Suppressor macrophage treated with lipopolysaccharide for 4 hours (primary cell): ENCODE results near the gene EVC.

Experiments
- DNase-seq: peaks from one replicate; pipeline ENCODE4 v3.0.0-alpha.2; 2020

Gene EVC

DNA sequence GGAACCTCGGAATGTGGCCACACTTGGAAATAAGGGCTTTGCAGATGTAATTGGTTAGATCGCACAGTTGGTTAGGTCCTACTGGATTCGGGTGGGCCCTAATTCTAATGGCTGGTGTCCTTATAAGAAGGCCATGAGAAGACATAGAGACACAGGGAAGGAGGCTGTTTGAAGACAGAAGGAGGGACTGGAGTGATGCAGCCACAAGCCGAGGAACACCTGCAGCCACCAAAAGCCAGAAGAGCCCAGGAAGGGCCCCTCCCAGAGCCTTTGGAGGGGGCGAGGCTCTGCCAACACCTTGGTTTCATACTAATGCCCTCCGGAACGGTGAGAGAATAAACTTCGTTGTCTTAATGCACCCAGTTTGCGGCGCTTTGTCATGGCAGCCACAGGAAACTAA, 47.0 kb downstream of the EVC start:
- DNase-seq: no peak

DNA sequence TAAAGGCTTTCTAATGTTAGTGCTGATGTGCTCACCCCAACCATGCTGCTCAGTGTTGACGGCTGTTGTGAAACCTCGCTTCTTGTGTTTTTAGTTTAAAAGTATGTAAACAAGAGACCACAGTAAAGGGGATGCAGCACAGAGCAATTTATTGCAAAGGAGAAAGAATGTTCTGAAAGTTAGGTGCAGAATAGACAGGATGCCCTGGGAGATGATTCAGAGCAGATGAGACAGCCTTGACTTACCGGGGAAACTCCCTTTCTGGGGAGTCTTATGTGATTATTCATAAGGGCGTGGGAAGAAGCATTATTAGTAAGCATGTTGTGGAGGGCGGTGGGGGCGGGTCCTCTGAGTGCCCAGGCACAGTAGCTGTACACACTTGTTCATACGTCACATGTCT, 47.7 kb downstream of the EVC start:
- peak; percentile 79 for DNase-seq

DNA sequence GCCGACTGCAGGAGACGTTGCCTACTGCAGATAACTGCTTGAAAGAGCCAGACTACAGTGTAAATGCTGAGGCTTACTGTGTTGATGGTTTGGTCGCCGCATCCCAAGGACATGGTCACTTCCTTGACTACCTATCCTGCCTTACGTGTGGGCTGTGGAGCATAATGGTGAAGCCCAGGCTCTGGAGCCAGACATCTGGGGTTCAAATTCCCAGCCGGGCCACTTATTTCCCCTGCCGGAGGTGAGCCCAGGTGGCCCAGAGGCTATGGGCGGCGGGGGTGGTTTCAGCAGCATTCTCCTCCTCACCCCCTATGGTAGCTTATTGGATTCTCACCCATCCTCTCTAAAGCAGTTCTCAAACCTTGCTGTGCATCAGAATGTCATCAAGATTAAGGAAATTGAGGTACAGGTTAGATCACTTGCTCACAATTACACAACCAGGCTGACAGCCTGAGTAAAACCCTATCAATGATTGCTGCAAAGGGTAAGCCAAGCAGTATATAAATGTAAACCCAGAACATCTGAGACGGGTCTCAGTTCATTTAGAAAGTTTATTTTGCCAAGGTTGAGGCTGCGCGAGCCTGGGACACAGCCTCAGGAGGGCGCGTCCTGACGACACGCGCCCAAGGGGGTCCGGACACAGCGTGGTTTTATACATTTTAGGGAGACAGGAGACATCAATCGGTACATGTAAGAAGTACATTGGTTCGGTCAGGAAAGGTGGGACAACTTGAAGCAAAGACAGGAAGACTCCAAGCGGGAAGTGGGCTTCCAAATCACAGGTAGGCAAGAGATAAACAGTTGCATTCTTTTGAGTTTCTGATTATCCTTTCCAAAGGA, 48.5 kb downstream of the EVC start:
- no peak for DNase-seq

DNA sequence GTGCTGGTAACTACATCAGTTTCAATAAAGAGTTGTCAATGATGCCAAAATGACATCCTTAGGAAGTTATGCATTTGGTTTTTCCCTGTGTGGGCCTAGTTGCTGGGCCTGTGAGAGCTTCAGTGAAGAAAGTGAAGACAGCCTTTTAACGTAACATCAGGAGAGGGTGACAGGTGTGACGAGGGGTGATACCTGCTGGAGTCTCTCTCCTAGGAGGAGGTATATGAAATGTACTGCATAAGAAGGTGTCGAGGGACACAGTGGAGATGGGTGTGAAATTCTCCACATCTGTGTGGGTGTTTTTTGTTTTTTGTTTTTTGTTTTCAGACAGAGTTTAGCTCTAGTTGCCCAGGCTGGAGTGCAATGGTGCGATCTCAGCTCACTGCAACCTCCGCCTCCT, 49.2 kb downstream of the EVC start:
- no peak for DNase-seq

DNA sequence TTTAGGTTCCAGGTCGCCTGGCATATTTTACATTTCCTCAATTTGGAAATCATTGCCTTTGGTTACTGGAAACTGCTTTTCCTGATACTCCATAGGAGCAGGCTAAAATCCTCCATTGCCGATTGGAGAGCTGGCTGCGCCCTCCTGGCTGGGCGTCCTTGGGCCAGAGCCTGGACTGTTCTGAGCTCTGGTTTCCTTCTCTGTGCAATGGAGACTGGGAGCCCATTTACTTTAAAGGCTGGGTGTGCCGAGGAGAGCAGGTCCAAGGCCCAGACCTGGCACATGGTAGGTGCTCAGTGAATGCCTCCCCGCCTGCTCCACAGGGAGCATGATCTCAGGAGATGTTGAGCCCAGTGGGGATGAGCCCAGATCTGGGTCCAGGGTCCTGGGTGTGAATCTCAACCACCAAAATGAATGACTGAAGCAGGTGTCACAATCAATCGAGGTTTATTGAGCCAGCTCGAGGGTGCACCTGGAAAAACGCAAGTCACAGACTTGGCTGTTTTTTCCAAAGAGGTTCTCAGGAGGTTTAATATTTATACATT, 50.0 kb downstream of the EVC start:
- DNase-seq: no peak

DNA sequence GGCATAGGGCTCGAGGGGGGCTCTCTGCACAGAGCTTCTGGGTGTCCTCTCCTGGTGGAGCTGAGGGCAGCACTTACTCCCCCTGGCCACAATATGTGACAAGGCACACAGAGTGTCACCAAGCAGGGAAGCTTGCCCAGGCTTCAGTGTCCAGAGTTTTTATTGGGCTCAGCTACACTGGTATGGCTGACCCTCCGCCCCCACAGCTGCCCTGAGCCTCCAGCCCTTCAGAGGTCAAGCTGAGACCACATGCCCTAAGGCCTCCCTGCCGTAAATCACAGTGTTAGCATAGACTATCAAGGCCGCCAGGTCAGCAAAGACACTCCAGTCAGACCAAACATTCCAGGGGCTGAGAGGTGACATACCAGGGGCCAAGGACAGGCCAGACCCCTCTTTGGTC, 59.0 kb downstream of the EVC start:
- DNase-seq: no peak

DNA sequence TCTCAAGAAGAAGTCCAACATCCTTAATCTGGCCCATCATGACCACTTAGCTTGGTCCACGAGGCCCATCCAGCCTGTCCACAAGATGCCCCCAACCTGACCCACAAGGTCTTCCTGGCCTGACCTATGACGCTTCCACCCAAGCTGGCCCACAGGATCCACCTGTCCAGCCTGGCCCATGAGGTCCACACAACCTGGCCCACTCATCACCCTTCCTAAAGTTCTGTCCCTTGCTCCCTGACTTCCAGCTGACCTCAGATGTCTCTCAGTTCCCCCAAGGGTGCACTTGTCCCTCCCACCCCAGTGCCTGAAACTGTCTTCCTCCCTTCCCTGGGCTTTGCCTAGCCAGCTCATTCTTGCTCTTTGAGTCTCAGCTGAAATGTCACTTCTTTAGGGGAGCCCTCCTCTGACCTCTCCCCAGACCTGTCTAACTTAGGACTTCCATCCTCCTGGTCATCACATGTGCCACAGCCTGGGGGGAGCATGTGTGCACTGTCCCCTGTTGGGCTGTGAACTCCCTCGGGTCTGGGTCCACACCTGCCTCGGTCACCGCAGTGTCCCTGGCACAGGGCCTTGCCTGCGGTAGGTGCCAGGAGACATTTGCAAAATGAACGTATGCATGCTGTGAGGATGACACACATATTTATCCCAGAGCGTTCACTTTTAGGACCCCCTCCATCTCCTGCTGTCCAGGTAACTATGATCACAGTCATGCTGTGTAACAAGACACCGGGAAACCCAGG, 61.7 kb downstream of the EVC start:
- DNase-seq: no peak

DNA sequence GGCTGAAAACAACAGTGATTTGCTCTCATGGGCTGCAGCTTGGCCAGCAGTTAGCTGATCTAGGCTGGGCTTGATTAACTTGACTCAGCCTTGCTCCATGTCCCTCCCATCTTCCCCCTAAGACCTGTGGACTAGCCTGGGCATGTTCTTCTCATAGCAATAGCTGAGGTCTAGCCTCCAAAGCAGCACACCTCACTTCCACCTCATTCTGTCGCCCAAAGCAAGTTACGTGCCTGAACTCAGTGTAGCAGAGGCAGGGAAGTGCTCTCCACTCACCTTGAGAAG, 62.2 kb downstream of the EVC start:
- DNase-seq: no peak

DNA sequence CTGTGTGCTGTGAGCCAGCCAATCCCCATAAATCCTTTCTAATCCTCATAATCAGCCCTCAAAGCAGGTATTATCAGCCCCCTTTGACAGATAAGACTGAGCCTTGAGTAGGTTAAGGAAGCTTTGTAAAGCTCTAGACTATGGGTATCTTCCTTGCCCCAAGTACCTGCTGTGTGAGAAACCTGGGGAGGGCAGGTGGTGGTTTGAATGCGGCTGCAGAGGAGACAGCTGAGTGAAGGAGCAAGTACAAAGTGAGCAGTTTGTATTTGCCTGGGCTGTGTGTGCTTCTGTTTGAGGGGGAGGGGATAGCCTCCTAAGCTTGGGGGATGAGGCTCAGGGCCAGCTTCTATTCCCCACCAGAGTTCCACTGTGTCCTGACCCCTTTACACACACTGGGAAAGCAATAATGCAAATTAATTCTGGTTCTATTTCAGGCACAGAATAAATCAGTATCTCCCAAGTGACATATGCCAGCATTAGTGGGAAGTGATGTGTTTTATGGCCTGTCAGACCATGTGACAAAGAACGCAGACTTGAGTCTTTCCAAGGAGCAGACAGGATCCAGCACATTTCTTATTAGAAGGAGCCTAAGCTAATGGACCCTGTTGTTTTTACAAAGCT, 63.5 kb downstream of the EVC start:
- no peak for DNase-seq

DNA sequence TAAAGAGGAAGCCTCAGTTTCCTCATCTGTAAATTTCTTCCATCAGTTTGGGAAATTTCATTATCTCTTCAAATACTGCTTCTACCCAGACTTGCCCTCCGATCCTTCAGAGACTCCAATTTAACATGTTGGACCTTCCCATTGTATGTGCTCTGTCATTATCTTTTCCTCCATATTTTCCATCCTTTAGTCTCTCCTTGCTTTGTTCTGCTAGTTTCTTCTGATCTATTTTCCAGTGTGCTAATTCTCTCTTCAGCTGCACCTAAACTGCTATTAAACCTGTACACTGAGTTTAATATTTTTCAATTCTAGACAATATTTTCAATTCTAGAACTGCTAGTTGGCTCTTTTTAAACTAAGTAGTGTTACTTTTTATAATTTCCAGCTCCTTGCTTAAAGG, 65.5 kb downstream of the EVC start:
- DNase-seq: no peak

DNA sequence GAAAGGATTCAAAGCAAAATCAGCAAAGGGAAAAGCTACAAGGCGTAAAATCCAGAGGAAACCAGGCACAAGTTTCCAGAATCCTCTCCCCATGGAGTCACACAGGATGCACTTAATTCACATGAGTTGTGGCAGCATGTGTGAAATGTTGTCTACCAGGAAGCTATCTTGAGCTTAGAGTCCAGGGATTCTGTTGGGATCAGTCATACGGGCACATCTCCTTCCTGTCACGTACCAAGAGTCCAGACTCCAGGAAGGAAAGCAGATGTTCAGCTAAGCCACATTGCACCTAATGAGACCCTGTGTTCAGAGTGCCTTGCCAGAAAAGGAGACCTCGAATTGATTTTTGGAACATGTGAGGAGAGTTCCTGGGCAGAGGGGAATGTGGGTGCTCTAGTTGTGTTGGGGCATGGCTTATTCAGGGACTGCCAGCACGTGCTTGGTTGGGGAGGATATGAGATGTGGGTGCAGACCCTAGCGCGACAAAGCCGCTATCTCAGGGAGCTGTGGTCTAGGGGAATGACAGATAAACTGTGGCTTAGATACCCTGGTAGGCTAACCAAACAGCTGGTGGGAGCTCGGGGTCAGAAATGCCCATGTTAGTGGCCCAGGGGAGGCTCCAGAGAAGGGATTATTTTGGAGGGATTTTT, 70.0 kb downstream of the EVC start:
- DNase-seq: no peak

DNA sequence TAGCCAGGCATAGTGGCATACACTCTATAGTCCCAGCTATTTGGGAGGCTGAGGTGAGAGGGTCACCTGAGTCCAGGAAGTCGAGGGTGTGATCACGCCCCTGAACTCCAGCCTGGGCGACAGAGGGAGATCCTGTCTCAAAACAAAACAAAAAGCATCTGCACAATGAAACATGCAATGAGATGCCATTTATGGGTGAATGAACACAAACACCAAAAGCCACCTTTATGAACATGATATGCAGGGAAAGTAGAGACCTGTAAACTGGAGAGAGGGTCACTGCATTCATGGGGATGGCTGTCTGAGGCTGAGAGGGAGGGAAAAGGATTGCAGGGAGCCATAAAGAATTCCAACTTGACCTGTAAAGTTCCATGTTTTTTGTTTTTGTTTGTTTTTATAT, 70.7 kb downstream of the EVC start:
- no peak for DNase-seq

DNA sequence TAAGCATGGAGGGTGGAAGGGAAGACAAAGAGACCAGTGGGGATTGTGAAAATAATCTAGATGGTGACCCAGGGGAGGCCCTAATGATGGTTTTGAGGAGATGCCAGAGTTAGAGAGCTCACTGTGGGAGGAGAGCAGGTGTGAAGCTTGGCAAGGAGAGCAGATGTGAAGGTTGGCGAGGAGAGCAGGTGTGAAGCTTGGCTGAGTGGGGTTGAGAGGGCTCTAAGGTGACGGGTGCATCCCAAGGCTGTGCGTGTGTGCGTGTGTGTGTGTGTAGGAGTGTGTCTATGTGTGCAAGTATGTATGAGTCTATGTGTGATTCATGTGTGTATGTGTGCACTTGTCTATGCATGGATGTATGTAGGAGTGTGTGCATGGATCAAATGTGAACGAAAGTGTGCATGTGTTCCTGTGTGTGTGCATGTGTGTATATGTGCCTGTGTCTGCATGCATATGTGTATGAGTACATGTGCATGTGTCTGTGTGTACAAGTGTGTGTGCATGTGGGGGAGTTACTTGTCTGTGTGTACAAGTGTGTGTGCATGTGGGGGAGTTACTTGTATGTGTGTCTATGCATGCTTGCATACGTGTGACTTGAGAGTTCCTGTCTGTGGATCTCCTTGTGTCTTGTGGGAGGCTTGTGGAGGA, 72.0 kb downstream of the EVC start:
- DNase-seq: no peak

DNA sequence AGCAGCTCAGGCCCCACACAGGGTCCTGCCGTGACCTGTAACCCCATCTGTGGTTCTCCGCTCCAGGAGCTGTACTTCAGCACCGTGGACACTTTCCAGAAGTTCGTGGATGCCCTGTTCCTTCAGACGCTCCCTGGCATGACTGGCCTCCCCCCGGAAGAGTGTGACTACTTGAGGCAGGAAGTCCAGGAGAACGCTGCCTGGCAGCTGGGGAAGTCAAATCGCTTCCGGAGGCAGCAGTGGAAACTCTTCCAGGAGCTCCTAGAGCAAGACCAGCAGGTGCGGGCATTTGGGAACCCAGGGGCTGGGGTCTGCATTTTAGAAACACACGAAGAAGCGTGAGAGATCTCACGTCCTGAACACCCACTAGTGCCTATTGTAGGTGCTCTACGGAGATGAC, 72.5 kb downstream of the EVC start:
- no peak for DNase-seq

DNA sequence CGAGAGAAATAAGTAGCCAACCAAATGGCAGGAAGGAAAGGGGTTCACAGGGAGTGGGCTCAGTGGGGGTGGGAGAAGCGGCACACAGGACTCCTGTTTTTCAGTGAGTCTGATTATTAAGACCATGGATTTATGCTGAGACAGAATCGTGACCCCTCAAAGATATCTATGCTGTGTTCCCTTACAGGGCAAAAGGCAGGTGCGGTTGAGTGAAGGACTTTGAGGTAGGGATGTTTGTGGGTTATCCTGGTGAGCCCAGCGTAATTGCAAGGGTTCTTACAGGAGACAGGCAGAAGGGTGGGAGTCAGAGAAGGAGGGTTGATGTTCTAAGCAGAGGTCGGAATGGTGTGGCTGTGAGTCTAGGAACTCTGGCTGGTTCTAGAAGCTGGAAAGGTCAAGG, 73.0 kb downstream of the EVC start:
- DNase-seq: no peak

DNA sequence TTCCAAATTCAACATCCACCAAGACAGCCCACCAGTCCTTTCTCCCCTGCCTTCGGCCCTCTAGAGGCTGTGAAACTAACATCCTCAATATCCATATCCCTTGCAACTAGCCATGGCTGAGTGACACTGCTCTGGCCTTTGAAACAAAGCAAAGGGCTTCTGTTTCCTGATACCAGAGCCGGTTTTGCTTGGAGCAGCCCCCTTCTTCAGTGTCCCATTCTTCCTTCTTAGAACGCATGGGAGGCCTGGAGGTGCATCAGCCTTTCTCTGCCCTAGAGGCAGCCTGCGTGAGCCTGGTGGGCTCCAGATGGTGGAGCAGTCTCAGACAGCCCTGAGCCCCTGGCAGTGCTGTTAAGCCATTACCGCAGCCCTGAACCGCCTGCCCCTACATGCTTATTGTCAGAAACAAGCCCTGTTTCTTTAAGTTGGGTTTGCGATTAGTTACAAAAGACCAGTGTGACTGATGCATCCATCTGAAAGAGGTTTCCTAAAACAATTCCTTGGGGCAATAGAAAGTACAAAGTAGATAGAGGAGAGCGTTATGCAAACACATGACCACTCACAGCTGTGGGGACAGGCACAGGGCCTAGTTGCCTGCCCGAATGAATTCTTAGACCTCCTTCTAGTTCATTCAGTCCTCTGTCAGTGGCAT, 74.1 kb downstream of the EVC start:
- DNase-seq: no peak

DNA sequence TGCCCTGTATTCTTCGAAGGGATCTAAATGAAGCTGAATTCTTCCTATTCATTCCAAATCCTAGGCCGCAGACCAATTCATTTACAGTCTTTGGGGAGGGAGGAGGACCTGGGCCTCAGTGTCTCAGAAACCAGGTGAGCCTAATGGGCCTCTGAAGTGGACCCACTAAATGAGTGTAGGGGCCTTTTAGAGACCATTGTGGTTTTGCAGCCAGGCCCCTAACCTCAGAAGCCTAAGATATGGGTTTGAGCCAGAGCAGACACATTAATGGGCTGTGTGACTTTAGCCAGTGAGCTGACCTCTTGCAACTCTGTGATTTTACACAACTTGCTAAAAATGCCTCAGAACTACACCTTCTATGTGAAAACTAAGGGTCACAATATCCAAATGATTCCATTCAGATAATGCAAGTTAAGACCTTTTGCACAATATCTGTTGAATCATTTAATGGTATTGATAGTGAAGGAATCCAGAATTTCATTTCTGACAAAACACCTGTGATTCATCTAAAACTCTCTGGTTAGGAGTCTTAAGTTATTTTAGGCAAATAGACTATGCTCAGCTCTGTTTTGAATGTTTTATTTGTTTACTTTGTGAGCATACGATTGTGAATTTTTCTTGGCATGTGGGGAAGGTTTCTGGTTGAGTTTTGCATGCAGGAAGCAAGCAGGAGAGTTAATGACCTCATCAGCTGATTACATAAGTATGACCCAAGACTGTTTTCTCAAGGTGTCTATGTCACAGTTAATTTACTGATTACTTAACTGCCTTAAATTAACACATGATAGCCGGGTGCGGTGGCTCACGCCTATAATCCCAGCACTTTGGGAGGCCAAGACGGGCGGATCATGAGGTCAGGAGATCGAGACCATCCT, 75.0 kb downstream of the EVC start:
- DNase-seq: no peak

DNA sequence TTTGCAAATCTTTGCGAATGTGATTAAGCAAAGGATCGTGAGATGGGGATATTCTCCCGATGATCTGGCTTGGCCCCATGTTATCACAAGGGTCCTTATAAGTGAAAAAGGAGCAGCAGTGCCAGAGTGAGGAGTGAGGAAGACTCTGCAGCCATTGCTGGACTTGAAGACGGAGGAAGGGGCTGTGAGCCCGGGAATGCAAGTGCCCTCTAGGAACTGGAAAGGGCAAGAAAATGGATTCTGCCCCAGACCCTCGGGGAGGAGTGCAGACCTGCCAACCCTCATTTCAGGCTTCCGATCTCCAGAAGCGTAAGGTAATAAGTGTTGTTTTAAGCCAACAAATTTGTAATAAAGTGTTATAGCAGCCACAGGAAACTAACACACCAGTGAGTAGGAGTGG, 76.3 kb downstream of the EVC start:
- DNase-seq: no peak

DNA sequence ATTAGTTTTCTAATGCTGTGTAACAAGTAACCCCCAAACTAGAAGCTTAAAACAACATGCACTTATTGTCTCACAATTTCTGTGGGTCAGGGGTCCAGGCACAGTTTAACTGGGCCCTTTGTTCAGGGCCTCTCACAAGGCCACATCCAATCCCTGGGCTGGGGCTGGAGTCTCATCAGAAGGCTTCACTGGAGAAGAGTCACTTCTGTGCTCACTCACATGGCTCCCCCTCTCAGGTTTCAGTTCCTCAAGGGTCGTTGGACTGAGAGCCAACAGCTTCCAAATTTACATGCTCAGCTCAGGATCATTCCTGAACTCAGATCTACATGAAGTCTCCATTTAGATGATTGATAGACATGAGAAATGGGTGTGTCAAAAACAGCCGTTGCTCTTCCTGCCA, 77.1 kb downstream of the EVC start:
- DNase-seq: peak; percentile 12

DNA sequence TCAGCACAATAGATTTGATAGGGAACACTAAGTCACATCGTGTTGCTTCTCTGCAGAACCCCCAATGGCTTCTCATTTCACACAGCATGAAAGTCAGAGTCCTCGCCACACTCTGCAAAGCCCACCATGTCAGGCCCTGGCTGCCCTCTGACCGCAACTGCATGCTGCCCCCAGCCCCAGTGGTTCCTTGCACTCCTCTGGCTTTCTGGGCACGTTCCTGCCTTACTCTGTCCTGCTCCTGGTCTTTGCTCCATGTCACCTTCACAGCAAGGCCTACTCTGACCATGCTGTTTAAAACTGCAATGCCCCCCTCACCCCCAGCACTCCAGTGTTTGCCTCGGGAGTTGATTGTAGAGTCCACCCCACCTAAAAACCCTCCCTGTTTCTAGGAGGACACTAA, 78.1 kb downstream of the EVC start:
- no peak for DNase-seq

DNA sequence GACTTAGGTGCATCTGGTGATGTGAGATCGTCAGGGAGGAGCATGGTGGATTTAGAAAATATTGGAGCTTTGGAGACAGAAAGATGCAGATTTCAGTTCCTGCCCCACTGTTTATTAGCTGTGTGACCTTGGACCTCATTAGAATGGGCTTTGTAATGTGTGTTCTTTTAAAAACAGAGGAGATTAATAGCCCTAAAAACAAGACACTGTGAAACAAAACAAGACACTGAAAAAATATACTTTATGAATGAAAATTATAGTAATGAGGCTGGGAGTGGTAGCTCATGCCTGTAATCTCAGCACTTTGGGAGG, 79.5 kb downstream of the EVC start:
- no peak for DNase-seq

DNA sequence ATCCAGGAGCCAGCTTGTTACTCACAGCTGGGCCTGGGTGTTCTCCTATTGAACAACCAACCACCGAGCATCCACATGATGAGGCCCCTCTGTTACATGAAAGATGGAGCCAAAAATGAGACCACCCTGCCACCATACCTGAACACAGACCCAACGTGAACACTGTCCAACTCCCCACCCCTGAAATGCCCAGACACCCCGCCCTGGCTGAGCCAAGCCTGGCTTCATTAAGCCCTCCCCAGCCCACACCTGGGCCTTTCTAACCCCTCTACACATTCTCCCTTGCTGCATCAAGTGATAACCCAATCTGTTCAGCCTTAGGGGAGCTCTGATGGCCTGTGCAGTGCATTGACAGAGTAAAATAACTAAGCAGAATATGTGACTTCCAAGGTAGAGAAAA, 80.7 kb downstream of the EVC start:
- no peak for DNase-seq
